Measurements from ENCODE around the gene WT1.
"Not testable (repeated sequence)": the region's sequence is repeated elsewhere in the genome, so short reads cannot be mapped to it uniquely, and the experiment has no call there.

The WT1 gene

DNA sequence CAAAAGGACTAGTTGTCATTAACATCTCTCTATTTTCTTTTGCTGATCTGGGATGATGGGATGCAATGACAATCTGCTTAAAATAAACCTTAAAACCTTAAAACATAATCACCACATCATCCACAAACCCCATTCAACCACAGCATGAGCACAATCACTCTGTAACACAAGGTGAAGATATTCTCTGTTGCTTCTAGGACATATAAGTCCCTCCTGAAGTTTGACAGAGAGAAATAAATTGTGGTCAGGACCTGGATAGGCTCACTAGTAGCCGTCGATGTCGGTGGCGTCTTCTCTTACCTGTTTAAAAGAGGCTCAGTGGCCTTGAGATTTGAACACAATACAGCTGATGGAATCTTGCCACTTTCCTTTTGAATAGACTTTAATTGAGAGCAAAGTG is 47.9 kb downstream of the WT1 start:
- DNase-seq (ENCODE audit: low read depth in 2 of 2): no peak

DNA sequence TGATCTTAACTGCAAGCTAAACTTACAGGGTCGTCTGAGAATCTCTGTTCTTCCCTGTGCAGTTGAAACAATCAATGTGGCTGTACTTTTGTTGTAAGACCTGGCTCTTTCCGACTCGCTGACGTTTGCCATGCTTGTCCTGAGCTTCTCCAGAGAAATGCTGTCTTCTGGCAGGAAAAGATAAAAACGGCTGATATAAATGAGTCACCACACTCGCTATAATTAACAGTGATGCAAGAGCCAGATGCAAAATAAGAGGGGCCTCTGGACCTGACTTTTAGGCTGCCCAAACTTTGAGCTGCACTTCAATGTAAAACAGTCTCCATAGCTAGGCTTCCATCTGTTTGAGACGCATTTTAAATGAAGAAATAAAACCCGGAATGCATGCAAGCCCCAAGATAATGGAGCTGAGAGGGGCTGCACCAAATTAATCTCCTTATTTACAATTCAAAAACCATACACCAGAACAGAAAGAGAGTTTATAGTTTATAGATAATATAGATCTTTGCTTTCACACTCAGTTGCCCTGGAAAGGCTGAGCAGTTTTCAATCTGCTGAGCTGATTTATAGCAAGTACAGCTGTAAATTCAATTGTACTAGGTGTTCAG is 48.5 kb downstream of the WT1 start:
- DNase-seq (ENCODE audit: low read depth in 2 of 2): no peak

DNA sequence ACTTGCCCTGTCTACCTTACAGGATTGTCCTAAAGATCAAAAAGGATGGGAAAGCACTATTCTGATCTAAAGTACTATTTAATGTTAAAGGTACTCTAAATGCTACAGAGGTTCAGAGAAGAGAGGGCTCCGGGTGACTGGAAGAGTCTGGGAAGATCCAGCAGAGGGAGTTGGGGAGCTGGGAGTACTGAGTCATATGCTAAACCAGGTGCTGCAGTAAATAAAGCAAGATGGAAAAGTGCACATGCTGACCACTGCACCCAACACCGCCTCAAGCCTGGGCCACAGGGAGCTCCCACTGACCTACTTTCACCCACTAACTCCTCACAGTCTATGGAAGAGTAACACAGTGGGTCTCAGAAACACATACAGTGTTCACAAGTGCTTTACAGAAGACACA is 49.3 kb downstream of the WT1 start:
- DNase-seq (ENCODE audit: low read depth in 2 of 2): no peak

DNA sequence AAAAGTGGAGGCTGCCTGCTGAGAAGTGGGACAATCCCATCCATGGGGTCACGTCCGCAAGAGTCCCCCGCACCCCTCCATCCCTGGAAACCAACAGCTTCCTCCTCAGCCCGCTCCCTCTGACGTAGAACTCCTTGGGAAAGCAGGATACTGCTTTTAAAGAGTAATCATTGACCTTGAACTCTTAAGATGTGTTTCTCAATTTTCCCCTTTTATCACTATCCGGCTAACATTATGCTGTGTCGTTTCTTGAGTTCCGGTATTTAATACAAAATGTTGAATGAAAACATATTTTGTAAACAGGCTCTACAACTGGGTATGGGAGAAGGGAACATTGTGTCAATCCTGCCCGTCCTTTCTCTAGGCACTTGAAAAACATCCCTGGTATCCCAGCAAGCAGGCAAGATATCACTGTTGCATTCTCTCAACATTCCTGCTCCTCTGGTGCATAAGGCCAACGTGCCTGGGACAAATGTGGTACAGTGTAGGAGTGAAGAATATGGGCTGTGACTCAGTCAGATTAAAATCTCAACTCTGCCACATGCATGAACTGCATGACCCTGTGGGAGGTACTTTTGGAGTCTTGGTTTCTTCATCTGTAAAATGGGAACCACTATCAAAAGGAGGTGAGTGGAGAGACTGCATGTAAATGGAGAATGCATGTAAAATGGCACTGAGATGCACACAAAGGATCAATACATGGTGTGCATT is 52.8 kb downstream of the WT1 start:
- no peak for DNase-seq (ENCODE audit: low read depth in 2 of 2)

DNA sequence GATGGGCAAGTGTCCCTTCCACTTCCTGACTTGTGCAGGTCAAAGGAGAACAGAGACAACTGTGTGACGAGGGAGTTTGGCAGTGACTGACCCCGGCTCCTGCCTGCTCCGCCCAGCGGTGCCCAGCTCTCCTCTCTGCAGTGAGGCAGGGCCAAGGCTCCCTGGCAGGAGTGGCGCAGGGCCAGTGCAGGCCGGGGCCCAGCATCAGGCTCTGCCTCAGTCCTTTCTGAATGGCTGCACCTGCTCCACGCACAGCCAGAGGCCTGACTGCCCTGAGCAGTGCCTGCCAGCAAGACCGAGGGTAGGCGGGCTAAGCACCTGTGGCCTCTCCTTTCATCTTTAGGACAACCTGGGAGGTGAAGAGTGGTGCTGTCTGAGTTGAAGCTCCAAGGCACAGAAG is 54.2 kb downstream of the WT1 start:
- no peak for DNase-seq (ENCODE audit: low read depth in 2 of 2)

DNA sequence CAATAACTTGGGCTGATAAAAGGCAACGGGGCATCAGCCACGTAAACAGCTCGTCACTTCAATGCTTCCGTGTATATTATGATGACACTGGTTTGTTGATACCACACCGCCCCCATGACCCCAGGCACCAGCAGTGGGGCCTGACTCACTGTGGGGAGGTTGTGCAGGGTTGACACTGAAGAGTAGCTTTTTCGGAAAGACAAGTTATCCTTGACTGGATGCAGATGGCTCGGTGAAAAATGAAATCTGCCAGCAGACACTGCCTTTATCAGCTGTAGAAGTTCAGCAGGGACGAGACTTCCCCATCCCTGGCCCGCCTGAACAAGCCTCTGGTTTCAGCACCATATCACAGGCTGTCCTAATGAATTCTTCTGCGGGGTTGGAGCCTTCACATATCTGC is 55.6 kb downstream of the WT1 start:
- DNase-seq (ENCODE audit: low read depth in 2 of 2): no peak

DNA sequence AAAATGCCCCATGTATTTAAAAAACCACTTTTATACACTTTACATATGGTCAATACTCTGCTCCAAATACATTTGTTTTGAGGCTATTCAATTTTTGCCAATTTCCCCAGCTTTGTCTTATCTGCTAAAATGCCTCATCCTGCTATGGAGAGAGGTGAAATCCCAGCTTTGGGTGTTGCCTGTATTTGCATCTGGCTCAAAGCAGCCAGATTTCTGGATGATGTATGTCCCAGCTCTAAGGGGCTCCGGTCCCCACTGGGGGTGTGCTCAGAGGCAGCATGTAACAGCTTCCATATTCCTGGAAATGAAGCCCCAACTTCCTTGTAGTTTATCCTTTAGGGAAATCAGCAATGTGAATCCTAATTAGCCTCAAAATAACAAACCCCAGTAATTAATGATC is 59.5 kb downstream of the WT1 start:
- no peak for DNase-seq (ENCODE audit: low read depth in 2 of 2)

DNA sequence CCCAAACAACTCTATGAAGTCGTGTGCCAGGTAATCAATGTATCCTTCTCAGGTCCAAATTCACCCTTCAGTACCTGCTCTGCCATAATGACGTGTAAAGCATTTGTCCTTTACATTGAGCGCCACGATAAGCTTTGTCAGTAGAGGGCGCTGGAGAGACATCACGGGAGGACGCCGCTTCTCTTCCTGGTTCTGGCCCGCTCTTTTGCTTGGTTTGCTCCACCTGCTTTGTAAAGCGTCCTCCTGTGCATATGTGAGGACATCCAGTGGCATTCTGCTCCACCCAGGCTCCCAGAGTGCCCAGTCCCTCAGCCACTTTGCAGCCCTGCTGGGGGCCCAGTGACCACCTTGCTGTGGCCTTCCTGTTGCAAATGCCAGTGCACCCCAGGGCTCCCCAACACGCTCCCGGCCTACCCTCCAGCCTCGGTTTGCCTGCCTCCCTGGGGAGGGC is 61.1 kb downstream of the WT1 start:
- DNase-seq (ENCODE audit: low read depth in 2 of 2): no peak

DNA sequence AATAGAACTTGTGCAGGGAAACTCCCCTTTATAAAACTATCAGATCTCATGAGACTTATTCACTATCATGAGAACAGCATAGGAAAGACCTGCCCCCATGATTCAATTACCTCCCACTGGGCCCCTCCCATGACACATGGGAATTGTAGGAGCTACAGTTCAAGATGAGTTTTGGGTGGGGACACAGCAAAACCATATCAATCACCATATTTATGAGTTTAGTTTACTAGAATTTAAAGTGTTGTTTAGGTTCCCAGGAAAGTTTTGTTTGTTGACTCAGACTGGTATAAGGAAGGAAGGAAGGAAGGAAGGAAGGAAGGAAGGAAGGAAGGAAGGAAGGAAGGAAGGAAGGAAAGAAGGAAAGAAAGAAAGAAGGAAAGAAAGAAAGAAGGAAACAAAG is 65.4 kb downstream of the WT1 start:
- not testable (repeated sequence) for DNase-seq (ENCODE audit: low read depth in 2 of 2)

DNA sequence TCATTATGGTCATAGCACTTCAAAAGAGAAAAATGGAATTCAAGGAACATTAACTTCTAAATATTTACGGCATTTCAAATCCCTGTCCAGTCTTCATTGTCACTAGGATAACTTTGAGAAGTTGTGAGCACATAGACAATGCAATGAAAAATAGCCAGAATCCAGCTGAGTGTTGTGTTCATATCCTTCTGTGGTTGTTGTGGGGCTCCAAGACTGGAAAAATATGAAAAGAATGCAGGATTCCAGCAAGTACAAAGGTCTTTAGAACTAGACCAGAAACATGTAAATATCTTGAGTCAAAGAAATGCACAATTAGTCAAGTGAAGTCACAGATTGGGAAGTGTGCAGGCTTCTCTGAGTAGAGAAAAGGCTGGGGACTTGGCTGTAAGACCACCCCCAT is 68.7 kb downstream of the WT1 start:
- no peak for DNase-seq (ENCODE audit: low read depth in 2 of 2)

DNA sequence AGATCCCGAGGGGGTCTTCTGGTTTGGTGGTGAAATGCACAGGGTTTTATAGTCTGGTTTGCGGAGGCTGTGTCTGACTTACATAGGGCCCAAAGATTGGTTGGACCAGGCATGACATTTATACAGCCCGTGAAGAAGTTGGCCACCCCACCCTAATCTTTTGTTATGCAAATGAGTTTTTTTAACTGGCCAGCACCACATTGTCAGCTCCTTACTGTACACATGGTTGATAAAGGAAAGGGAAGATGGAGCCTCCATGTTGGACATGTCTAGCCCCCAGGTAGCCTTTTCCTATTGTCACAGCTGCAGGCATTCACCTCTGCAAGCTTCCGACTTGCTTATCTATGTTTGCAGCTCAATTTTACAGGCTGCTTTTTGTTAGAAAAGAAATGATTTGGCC is 70.1 kb downstream of the WT1 start:
- DNase-seq (ENCODE audit: low read depth in 2 of 2): no peak

DNA sequence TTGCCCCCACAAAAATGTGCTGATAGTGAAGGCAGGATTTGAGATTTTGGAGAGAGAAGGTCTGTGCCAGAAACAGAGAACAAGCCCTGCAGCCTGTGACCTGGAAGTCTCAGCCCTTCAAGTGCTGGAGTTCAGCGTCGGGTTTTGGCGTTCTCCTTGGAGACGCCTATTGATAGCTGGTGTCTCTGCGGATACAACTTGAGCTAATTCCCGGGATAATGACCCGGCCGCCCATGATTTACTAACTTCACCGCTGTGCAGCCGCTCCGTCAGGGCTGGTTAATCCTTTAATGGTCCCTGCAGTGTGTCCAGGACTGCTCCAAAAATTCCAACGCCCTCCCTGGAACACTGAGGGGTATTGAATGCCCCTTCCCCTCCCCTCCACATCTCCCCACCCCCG is 76.6 kb downstream of the WT1 start:
- no peak for DNase-seq (ENCODE audit: low read depth in 2 of 2)

DNA sequence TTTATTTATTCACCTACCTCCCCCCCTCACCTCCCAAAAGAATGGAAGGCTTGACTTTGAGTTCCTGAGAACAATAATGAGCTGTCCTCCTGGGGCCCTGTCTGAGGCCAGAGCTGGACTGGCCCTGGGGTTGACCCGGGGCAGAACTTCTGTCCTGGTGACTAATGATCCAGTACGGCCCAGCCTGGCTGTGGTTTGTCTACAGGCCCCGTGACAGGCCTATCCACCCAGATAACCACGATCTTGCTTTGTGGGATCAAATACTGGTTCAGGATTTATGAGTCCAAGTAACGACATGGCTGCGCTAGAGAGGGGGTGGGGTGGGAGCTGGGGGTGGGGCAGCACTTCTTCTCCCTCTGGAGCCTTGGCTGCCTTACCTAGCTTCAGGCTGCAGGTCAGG is 81.5 kb downstream of the WT1 start:
- no peak for DNase-seq (ENCODE audit: low read depth in 2 of 2)

DNA sequence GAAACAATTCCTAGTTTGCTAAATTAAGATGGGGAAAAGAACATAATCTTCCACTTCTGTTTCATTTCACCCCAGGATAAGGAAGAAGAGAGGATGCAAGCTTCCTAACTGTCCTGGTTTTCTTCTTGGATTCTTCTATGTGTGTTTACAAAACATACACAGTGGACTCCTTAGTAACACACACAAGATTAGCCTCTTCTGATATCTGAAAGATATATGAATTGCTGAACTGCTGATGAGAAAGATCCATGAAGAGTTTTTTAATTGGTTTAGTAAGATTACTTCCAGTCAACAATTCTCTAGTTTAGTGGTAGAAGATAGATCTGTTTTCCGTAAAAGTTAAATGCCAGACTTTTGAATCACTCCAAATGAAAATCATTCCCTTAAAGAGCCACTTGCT is 86.8 kb downstream of the WT1 start:
- no peak for DNase-seq (ENCODE audit: low read depth in 2 of 2)

DNA sequence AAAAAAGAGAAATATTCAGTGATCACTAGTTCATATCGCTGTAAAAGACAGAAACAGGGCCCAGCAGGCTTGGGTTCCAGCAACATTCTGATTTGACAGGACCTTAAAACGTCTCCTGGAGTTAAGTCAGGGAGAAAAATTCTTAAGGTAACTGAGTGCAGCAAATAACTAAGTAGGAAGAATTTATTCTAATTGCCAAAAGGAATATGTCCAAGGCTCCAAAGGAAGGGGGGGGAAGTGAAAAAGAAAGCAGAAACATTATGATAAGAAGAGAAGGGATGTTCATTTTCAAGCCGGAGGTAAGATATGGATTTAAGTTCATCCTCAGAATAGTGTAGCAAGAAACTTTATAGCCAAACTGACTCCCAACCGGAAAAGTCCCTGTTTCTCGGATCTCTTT is 90.4 kb downstream of the WT1 start:
- DNase-seq (ENCODE audit: low read depth in 2 of 2): no peak

DNA sequence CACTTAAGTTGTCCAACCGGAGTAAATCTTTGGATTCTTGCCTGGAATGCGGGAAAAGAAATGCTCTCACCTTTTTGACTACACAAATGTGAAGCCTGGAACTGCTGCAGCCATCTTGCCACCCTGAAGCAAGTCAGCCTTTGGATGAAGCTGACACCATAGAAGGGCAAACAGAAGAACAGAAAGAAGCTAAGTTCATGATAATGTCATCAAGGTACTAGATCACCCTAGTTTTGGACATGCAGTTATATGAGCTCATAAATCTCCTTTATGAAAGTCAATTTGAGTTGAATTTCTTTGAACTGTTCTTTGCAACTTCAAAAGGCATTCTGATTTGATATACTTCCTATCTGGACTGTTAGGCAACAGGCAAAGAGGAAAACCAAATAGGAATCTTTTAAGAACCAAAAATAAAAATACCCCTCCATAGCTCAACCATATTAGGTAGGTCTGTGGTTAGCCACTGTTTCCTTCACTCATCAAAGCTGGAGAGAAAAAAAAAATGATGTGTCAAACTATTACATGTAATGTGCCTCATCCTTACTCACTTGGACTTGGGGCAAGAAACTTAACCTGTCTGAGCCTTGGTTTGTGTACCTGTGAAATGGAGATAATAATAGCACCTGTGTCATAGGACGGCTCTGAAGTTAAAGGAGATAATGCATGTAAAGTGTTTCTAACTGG is 91.9 kb downstream of the WT1 start:
- DNase-seq (ENCODE audit: low read depth in 2 of 2): no peak

DNA sequence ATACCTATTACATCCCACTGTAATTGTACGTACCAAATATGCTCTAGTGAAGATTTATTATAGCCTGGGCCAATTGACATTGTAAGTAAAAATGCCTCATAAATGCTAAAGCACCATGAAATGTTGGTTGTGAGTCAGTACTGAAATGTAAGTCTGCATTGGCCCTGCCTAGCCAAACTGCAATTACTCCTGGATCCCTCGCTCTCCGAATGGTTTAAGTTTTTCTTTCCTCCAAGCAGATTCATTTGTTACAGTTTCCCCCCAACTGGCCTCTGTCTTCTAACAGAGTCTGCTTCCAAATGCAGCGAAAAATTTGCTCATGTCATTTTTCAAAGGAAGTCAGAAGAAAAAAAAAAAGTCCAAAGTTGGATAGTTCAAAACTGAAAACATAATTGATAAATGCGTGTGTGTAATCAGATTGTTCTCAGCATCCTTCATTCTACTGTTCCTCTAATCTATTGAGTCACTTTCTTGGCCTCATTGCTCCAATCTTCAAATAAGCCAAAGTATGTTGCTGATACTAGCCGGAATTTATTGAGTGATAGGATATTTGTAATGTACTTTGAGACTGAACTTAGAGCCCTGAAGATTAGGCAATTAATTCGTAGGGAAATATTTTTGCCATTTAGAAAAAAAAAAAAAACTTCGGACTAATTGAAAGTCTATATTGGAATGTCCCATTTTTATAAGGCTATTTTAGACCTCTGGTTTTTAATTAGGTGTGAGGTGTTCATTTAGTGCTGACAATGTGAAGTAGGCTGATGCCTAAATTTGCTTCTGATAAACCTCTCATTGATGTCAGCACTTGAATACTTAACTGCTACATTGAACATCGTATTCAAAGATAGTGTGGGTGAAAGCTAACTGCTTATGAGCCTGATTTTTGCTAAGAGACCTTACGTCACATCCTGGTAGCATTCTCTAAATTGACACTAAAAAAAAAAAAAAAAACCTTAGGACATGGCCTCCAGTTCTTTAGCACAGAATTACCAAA is 93.4 kb downstream of the WT1 start:
- DNase-seq (ENCODE audit: low read depth in 2 of 2): no peak

DNA sequence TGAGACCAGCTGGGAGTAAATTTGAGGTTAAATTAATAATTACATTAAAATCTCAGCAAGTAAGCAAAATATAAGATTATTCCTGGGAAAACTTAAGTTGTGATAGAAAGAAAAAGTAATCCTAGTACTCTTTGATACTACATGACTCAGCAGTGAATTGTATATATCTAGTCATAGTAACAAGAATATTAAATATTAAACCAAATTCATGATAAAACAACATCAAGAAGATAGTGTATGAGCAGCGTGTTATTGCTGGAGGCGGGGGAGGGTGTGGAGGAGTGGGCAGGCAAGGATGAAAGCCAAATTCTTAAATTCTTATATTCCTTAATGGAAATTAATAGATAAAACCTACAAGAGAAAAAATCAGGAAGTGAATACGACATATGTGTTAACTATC is 95.2 kb downstream of the WT1 start:
- no peak for DNase-seq (ENCODE audit: low read depth in 2 of 2)
